ENCODE measurements around the gene ITGA7.
"Not testable (repeated sequence)": the region's sequence is repeated elsewhere in the genome, so short reads cannot be mapped to it uniquely, and the experiment has no call there.

Gene ITGA7

DNA sequence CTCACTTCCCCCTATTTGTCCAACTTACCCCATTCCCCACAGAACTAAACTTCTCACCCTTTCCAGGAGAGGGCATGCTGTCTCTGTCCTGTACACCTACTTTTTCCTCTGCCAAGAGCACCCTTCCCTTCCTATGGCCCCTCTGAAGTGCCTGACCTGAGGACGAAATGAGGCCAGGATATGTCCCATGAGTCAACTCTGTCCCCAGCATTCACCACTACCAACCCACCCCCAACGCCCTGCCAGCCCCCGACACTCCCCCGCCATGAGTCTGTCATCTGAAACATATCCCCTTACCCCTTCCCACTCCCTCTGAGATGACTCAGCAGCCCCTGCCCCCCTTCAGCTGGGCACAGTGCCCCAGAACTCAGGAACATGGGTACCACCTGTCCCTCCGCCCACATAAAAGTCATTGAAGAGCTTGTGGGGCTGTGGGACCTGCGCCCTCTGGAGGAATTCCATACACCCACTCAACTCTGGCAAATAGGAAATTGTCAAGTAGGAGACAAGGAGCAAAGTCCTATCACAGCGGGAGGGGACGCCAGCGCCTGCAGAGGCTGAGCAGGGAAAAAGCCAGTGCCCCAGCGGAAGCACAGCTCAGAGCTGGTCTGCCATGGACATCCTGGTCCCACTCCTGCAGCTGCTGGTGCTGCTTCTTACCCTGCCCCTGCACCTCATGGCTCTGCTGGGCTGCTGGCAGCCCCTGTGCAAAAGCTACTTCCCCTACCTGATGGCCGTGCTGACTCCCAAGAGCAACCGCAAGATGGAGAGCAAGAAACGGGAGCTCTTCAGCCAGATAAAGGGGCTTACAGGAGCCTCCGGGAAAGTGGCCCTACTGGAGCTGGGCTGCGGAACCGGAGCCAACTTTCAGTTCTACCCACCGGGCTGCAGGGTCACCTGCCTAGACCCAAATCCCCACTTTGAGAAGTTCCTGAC is 26.3 kb downstream of the ITGA7 start:
- no peak for DNase-seq (ENCODE audit: low read depth in 2 of 2)

DNA sequence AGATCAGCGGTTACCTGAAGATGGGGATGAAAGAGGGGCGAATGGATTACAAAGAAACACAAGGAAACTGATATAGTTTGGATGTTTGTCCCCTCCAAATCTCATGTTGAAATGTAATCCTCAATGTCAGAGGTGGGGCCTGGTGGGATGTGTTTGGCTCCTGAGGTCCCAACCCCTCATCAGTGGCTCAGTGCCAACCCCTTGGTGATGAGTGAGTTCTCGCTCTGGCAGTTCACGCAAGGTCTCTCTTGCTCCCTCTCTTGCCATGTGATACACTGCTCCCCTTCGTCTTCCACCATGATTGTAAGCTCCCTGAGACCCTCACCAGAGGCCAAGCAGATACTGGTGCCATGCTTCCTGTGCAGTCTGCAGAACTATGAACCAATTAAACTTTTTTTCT is 28.0 kb downstream of the ITGA7 start:
- no peak for DNase-seq (ENCODE audit: low read depth in 2 of 2)

DNA sequence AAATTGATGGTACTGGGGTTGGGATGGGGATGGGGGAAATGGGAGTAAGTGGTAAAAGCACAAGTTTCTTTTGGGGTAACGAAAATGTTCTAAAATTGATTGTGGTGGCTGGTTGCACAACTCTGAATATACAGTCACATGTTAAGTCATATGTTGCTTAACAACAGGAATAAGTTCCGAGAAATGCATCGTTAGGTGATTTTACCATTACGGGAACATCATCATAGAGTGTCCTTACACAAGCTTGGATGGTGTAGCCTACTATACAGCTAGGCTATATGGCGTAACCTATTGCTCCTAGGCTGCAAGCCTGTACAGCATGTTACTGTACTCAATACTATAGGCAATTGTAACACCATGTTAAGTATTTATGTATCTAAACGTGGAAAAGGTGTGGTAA is 31.0 kb downstream of the ITGA7 start:
- no peak for DNase-seq (ENCODE audit: low read depth in 2 of 2)

DNA sequence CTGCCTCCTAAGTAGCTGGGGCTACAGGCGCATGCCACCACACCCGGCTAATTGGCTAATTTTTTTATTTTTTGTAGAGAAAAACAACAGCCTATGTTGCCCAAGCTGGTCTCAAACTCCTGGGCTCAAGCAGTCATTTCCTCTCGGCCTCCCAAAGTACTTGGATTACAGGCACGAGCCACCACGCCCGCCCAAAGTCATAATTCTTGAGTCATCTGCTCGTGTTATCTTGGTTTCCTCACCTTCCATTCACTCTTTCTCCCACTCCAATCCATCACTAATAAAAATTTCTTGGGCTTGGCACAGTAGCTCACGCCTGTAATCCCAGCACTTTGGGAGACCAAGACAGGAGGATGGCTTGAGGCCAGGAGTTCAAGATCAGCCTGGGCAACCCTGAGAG is 32.0 kb downstream of the ITGA7 start:
- no peak for DNase-seq (ENCODE audit: low read depth in 2 of 2)

DNA sequence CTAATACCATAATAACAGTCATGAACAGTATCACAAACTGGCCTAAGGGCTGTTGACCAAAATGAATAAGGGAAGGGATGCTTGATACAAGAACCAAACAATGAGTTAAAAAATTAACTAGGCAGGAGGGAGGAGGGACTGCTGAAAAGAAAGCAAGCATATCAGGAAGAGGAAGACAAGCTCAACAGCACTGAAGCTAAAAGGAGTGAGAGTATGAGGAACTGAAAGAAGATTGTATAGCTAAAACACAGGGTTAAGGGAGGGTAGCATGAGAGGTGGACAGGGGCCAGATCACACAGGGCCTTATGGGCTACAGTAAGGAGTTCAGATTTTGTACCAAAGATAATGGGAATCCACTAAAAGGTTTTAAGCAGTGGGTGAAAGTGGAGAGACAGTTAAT is 34.1 kb downstream of the ITGA7 start:
- no peak for DNase-seq (ENCODE audit: low read depth in 2 of 2)

DNA sequence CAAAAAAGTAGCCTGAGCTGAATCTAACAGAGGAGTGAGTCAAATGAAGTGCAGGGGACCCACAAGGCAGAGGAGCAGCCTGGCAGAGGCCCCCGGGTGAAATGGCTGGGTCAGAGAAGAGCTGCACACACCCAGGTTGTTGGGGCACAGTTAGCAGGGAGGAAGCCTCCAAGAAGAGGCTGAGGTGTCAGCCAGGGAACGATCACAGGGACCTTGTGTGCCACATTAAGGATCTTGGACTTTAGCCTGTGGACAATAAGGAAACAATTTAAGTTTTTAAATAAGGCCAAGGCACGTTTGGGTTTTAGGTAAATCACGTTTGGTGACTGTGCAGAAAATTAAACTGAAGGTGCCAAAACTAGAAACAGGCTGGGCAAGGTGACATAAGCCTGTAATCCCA is 36.0 kb downstream of the ITGA7 start:
- DNase-seq (ENCODE audit: low read depth in 2 of 2): no peak

DNA sequence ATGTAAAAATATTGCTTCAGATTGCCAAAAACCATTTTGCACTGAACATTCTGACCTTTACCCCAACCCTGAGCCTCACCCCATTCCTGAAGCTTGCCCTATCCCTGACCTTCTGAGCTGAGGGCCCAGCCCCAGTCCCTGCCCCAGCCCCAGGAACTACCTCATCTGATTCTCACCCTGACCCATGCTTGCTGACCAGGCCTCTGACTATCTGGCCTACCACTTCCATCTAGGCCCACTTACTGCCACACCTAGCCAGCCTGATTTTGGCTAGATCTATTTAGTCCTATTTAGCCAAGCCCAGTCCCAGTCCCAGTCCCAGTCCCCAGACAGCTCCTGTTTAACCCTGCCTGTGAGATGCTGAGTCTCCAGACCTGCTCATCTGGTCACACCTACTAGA is 37.4 kb downstream of the ITGA7 start:
- no peak for DNase-seq (ENCODE audit: low read depth in 2 of 2)

DNA sequence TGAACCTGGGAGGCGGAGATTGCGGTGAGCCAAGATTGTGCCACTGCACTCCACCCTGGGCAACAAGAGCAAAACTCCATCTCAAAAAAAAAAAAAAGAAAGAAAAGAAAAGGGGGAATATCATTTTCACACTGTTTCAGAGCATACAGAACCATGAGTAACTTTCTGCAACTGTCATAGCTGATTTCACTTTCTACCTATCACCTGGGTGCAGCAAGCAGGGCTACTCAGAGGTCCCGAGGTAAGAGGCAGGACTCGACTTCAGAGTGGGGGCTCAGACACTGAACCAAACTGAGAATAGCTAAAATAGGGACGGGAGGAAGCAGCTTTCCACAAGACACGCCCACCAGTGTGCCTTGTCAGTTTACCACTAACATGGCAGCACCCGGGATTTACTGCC is 41.2 kb downstream of the ITGA7 start:
- no peak for DNase-seq (ENCODE audit: low read depth in 2 of 2)

DNA sequence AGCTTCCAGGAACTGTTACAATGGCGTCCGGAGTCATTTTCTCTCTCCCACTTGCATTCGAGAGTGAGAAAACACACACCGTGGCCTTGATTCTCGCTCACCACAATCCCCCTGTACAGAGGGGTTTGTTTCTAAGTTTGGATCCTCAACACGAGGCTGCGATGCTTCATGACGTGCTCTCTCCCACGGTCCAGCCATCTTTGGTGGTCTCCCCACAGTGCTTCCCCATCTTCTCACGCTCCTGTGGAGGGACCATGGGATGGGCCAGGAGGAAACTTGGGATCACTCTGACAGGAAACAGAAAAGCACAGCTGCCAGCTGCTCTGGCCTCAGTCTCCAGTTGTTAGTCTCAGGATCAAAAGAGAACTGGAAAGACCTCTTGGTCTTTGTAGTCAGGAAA is 42.9 kb downstream of the ITGA7 start:
- no peak for DNase-seq (ENCODE audit: low read depth in 2 of 2)

DNA sequence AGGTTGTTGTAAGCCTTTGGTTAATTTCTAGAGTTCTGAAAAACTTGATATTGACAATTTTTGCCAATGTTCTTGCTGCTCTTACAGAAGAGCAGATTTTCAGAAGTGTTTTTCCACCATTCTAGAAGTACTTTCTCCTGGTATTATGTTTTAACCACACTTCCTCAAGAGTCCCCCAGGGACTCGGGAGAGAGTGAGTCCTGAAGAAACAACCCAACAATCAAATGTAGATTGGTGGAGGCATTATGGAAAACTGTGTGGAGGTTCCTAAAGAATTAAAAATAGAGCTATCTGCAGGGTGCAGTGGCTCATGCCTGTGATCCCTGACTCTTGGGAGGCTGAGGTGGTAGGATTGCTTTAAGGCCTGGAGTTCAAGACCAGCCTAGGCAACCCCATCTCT is 44.3 kb downstream of the ITGA7 start:
- DNase-seq (ENCODE audit: low read depth in 2 of 2): no peak

DNA sequence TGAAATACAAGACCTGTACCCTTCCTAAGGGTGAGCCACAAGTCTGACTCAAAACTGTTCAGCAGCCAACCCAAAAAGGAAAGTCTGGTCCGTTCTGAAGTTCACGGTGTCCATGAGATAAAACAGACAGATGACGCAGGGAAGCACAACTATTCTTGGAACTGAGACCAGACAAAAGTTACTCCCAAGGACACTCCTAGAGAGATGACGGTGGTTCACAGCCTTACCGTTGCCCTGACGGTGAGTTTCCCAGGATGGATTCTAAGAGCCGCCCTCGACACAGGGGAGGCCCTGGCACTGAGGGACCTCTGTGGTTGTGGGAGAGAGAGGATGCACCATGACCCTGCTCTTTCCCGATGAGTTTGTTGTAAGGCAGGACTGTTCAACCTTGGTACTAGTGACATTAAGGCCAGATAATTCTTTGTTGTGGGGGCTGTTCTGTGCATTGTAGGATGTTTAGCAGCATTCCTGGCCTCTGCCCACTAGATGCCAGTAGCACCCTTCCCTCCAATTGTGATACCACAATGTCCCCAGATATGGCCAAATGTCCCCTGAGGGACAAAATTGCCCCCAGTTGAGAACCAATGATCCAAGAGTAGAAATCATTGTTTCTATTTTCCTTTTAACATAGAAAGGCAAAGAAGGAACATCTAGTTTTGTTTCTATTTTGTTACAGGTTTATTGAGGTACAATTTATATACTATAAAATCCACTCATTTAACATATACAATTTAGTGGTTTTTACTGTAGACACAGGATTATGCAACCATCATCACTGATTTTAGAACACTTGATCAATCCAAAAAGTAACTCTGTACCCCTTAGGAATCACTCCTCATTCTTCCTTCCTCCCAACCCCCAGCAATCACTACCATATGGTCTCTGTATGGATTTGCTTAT is 48.0 kb downstream of the ITGA7 start:
- DNase-seq (ENCODE audit: low read depth in 2 of 2): no peak

DNA sequence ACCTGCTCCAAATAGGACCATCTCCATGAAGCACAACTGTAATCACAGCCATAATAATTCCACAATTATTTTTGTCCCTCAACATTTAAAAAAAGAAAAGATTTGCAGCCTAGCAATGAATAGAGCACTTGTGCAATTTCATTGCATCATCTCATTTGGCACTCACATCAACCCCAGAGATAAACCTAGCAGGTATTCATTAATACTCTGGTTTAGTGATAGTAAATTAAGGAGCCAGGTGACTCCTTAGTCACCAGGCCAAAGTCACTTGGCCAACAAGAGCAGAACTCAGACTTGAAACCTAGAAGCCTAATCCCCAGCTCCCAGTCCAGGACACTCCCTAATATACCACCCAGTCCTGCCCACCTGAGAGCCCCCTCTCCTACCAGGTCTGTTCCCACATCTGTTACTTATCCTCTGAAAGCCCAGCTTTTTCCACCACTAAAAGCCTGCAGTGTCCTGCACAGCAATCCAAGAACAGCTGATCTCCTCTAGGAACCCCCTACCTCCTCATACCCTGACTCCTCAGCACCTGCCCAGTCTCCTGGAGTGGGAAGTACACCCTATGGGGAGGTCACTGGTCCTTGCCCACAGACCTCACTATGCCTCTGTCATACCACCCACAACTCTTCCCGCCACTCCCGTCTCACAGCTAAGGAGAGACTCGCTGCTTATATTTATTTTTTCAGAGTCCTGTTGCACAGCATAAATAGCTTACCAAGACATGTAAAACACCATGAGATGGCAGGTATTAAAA is 48.9 kb downstream of the ITGA7 start:
- DNase-seq (ENCODE audit: low read depth in 2 of 2): no peak

DNA sequence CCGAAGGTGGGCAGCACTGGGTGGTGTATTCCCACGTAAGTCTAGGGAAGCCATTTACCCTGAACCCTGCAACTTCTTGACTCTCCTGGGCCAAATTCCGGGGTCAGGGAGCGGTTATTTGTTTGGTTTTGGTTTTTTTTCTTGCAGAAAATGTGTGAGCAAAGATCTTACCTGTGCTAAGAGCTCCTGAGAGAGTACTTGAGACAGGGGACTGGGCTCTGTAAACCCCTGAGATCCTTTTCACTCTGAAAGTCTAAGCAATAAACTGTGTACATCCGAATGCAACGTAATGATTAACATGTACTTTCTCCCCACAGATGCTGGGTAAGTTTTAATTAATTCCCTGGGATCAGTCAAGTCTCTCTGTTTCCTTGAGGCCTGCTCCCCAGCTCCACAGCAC is 49.5 kb downstream of the ITGA7 start:
- DNase-seq (ENCODE audit: low read depth in 2 of 2): no peak

DNA sequence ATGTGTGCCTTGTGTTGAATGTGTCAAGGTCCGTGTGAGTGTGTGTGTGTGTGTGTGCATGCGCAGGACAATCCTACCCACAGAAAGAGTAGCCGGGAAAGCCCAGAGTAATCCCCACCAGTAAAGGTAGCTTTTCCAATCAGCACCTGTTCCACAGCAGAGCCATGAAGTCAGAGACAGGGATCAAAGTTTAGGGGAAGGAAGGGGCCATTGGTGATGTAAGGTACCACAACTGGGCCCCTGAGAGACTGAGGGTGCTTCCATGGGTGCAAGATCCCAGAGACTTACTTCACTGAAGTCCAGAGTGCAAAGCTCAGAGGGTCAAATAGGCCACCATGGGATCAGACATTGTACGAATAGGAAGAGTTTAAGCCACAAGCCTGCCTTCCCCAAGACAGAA is 50.5 kb downstream of the ITGA7 start:
- DNase-seq (ENCODE audit: low read depth in 2 of 2): no peak

DNA sequence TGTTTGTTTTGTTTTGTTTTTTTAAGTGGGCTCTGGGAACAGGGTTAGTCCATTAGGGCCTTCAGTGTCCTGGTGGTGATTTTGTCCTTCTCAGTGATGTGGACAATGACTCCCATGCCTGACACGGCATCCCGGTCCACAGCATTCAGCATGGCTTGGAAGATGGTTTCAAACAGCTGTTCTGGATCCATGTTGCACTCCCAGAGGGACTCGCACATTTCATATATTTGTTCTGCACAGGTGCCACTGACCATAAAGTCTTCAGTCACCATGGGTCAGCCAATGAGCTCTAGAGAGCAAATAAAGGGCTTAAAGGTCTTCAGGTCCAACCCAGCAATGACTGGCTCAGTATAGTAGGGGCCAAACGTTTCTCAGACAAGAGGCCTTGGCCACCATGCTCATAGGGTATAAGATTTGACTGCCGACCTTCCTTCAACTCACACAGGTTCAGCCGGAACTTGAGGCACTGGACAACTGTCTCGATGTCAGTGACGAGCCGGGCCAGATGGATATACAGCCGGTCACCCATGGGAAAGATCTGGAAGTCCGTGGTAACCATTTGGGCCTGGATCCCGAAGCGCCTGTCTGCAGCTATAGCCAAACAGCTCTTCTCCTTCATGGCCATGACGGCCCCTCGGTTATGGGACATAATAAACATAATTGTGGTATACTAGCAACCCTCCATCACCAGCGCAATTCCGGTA is 53.0 kb downstream of the ITGA7 start:
- DNase-seq (ENCODE audit: low read depth in 2 of 2): no peak

DNA sequence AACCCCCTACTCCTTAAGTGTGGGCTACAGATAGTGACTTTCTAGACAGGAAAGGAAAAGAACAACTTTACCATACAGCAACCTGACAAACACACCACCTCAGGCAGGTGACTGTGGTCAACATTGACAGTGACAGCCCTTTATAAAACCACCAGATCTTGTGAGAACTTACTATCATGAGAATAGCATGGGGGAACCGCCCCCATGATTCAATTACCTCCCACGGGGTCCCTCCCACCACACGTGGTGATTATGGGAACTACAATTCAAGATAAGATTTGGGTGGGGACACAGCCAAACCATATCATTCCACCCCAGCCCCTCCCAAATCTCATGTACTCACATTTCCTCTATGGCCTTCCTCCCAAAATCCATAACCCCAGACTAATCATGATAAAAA is 54.7 kb downstream of the ITGA7 start:
- DNase-seq (ENCODE audit: low read depth in 2 of 2): no peak

DNA sequence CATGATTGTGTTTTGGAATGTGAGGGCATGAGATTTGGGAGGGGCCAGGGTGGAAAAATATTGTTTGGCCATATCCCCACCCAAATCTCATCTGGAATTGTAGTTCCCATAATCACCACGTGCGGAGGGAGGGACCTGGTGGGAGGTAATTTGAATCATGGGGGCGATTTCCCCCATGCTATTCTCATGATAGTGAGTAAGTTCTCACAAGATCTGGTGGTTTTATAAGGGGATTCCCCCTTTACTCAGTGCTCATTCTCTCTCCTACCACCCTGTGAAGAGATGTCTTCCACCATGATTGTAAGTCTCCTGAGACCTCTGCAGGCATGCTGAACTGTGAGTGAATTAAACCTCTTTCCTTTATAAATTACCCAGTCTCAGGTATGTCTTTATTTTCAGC is 55.4 kb downstream of the ITGA7 start:
- peak in 1 of 2 donors; percentile 12 for DNase-seq (ENCODE audit: low read depth in 2 of 2)

DNA sequence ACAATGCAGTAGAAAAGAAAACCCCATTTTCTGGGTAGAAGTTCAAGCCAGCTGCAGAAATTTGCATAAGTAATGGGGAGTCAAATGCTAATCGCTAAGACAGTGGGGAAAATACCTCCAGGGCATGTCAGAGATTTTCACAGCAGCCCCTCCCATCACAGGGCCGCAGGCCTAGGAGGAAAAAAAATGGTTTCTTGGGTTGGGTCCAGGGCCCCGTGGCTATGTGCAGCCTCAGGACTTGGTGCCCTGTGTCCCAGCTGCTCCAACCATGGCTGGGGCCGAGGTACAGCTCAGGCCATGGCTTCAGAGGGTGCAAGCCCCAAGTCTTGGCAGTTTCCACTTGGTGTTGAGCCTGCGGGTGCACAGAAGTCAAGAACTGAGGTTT is 56.4 kb downstream of the ITGA7 start:
- no peak for DNase-seq (ENCODE audit: low read depth in 2 of 2)

DNA sequence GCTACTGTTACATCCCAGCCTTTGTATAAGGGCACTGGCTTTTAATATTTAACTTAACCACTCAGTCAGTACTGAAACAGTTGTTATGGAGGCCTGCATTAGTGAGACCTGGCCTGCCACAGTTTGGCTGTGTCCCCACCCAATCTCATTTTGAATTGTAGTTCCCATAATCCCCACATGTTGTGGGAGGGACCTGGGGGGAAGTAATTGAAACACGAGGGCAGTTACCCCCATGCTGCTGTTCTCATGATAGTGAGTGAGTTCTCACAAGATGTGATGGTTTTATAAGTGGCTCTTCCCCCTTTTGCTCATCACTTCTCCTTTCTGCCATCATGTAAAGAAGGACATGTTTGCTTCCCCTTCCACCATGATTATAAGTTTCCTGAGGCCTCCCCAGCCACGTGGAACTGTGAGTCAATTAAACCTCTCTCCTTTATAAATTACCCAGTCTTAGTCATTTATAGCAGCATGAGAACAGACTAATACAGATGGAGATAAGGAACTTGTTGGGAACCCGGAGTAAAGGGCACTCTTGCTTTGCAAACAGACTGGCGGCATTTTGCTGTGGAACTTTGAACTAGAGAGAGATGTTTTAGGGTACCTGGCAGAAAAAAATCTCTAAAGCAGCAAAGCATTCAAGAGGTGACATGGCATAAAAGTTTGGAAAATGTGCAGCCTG is 56.9 kb downstream of the ITGA7 start:
- DNase-seq (ENCODE audit: low read depth in 2 of 2): not testable (repeated sequence)

DNA sequence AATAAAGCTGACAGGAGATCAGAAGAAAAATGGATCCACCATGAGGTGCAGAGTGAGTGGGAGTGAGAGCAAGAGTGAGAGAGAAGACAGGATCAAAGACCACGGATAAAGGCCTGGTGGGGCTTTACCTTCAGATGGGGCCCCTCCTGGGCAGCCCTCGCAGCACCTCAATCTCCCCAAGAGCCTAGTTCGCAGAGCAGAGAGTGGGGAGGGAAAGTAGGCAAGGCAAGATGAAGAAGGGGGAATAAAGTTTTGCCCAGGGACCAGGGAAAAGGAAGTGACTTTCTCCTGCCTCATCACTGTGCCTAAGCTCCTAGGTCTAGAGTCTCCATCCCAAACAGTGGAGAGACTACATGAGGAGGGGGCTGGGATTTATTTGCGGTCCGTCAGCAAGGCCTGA is 60.7 kb downstream of the ITGA7 start:
- DNase-seq (ENCODE audit: low read depth in 2 of 2): no peak

DNA sequence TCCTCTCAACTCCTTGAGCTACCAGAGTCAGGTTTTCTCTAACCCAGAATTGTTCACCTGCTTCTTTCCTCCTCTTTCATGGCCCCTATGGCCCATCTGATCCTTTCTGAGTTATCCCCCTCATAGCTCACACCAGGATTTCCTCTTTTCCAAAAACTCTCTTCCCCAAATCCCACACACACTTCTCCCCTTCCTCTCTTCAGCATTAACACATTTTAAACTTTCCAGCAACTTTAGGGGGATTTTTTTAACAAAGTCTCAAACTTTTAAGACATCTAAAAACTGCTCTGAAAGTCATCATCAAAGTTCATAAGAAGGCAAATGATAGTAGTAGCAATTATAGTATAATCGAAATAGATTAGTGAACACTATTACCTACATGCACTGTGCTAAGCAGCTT is 63.1 kb downstream of the ITGA7 start:
- no peak for DNase-seq (ENCODE audit: low read depth in 2 of 2)

Measured in stimulated activated CD4-positive, alpha-beta T cell treated with anti-CD3 and anti-CD28 coated beads, Interleukin-1b, Interleukin-23, amount 100 ng/mL, for 4 hours (primary cell).